ENCODE data around the gene PTN. TPM values are rescaled to one million over a fixed set of nuclear protein-coding genes. Genes with fewer than 3 reads are reported as not detected.
"Not testable (repeated sequence)": the region's sequence is repeated elsewhere in the genome, so short reads cannot be mapped to it uniquely, and the experiment has no call there.

PTN gene
- total RNA-seq, 2 experiments from 2014 or later = not detected

DNA sequence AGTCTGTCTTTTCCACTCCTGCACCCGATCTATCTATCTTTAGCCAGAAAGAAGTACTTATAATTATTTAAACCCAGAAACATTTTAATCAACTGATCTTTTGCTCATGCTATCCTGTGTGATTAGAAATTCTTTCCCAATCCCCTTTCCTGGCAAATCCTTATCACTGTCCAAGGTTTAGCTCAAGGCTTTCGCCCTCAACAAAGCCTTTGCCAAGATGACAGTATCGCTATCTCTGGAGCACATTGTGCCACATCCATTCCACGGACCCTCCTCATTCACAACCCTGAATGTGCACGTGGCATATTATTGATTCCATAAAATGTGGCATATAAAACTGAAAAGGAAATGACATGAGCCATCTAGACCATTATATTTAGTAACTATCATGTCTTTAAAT, 71.3 kb downstream of the PTN start:
- no peak overlapping the region for H3K4me2 ChIP-seq (ENCODE audit: low read length)
- H3K9me3 ChIP-seq (ENCODE audit: low read length) = no peaks in the 10 kb centered on the region
- no peaks in the 10 kb centered on the region for H3K36me3 ChIP-seq (ENCODE audit: insufficient read depth, low read length)
- TF ChIP-seq CTCF (conservative IDR thresholded peaks at IDR 0.05; ENCODE audit: low read length) (no peak), EZH2phosphoT487 (IDR thresholded peaks at IDR 0.05; ENCODE audit: borderline replicate concordance, low read depth, low read length) (no peak)
- H3K27ac ChIP-seq (ENCODE audit: low read depth, low read length, poor library complexity, severe bottlenecking) = no peak overlapping the region
- no peak for DNase-seq (ENCODE audit: low spot score)
- no peak overlapping the region for H3K4me3 ChIP-seq (ENCODE audit: low read depth, low read length, poor library complexity, severe bottlenecking)
- BruUV-seq (replicated peaks) = no TSS peak
- POLR2A ChIA-PET = interaction anchor here (1.0 kb wide), 1 partner anchor 370 kb away, joined by 4 read pairs; no protein-coding TSS in a partner anchor
- H3K9me2 ChIP-seq (ENCODE audit: insufficient read depth, low read length) = no peaks in the 10 kb centered on the region
- intact Hi-C loops (cut with micrococcal nuclease; ENCODE audit: unreplicated experiment) = no loop called here
- H2AFZ ChIP-seq (ENCODE audit: low read length) = no peak overlapping the region
- no peaks in the 10 kb centered on the region for H3K79me2 ChIP-seq (ENCODE audit: insufficient read depth, low read depth, low read length)
- no peaks in the 10 kb centered on the region for H3K4me1 ChIP-seq (ENCODE audit: insufficient read depth, low read length, poor library complexity, severe bottlenecking)
- CTCF ChIA-PET (ENCODE audit: unreplicated experiment) = no interaction called here
- no peaks in the 10 kb centered on the region for H4K20me1 ChIP-seq (ENCODE audit: insufficient read depth, low read length)

GRCh38 chr7:137269240-137269639, 74.3 kb downstream of the PTN start:
- H4K20me1 ChIP-seq (ENCODE audit: insufficient read depth, low read length) = no peaks in the 10 kb centered on the region
- no peak overlapping the region for H3K4me3 ChIP-seq (ENCODE audit: low read depth, low read length, poor library complexity, severe bottlenecking)
- no peaks in the 10 kb centered on the region for H3K36me3 ChIP-seq (ENCODE audit: insufficient read depth, low read length)
- no peaks in the 10 kb centered on the region for H3K79me2 ChIP-seq (ENCODE audit: insufficient read depth, low read depth, low read length)
- no peaks in the 10 kb centered on the region for H3K4me1 ChIP-seq (ENCODE audit: insufficient read depth, low read length, poor library complexity, severe bottlenecking)
- no peak overlapping the region for H3K27ac ChIP-seq (ENCODE audit: low read depth, low read length, poor library complexity, severe bottlenecking)
- no peak for TF ChIP-seq EZH2phosphoT487 (IDR thresholded peaks at IDR 0.05; ENCODE audit: borderline replicate concordance, low read depth, low read length)
- H3K4me2 ChIP-seq (ENCODE audit: low read length) = no peak overlapping the region
- ChIA-PET CTCF (ENCODE audit: unreplicated experiment) (interaction anchor here (0.5 kb wide), 1 partner anchor 1023 kb away, joined by 3 read pairs; no protein-coding TSS in a partner anchor), POLR2A (no interaction called here)
- no peaks in the 10 kb centered on the region for H3K9me2 ChIP-seq (ENCODE audit: insufficient read depth, low read length)
- H2AFZ ChIP-seq (ENCODE audit: low read length) = no peak overlapping the region
- BruUV-seq (replicated peaks) = no TSS peak
- H3K9me3 ChIP-seq (ENCODE audit: low read length) = no peaks in the 10 kb centered on the region
- no peak for DNase-seq (ENCODE audit: low spot score)
- intact Hi-C loops (cut with micrococcal nuclease; ENCODE audit: unreplicated experiment) = no loop called here

DNA sequence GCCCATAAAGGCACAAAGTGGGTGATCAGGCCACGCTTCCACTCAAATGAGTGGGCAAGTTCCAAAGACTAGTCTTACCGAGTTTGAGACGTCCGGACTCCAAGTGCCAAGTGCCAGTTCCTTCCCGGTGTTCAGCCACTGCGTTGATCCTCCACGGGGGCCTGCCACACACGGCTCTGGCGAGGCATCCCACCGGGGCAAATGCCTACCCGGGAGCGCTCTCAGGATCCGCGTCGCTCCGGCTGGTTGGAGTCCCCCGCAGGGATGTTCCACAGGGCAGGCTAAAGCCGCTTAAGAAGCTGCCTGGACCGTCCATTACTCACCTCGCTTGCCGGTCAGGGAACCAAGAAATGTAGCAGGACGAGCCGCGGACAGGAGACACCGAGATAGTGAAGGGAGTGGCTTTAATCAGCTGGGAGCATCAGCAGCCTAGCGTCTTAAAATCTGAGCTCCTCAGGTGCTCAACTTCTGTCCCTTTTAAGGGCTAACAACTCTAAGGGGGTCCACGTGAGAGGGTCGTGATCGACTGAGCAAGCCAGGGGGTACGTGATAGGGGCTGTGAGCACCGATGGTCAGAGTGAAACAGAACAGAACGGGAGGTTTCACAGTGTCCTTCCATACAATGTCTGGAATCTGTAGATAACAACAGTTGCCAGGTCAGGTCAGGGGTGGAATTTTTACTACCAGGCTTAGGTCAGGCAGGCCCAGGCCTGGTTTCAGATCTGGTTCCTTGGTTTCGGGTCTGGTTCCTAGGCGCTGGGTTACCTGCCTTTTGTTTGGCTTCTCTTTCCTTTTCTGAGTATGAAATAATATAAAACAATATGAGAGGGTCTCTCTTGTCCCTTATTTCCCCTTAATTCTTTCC, 75.3 kb downstream of the PTN start:
- BruUV-seq (replicated peaks); intact Hi-C loops (cut with micrococcal nuclease; ENCODE audit: unreplicated experiment); H3K4me1 ChIP-seq (ENCODE audit: insufficient read depth, low read length, poor library complexity, severe bottlenecking); H3K79me2 ChIP-seq (ENCODE audit: insufficient read depth, low read depth, low read length); H3K9me2 ChIP-seq (ENCODE audit: insufficient read depth, low read length); H3K4me3 ChIP-seq (ENCODE audit: low read depth, low read length, poor library complexity, severe bottlenecking); H3K36me3 ChIP-seq (ENCODE audit: insufficient read depth, low read length); H3K9me3 ChIP-seq (ENCODE audit: low read length); H2AFZ ChIP-seq (ENCODE audit: low read length); DNase-seq (ENCODE audit: low spot score); H3K4me2 ChIP-seq (ENCODE audit: low read length); H4K20me1 ChIP-seq (ENCODE audit: insufficient read depth, low read length); POLR2A ChIA-PET; H3K27ac ChIP-seq (ENCODE audit: low read depth, low read length, poor library complexity, severe bottlenecking): not testable (repeated sequence)
- CTCF ChIA-PET (ENCODE audit: unreplicated experiment) = interaction anchor here (0.5 kb wide), 1 partner anchor 1024 kb away, joined by 3 read pairs; no protein-coding TSS in a partner anchor

All from OCI-LY7 (cell line).